SU-DHL-6 (cell line): ENCODE measurements around the gene LYSET.

Experiments used
- H2AFZ ChIP-seq: fragments of 200-600 bp; sonication (generic); 2 replicates; pipeline ENCODE4 v1.6.1; 2014; ENCODE audit warnings: low read depth, mild to moderate bottlenecking, moderate library complexity, mixed read lengths, antibody characterized with exemption, low read length; ENCODE audit not compliant: severe bottlenecking
- H3F3A ChIP-seq: fragments of 200-600 bp; shearing (Covaris generic); 2 replicates; pipeline ENCODE4 v1.6.0; 2016; ENCODE audit warnings: antibody characterized with exemption, mild to moderate bottlenecking; ENCODE audit not compliant: insufficient read depth
- H3K27ac ChIP-seq: fragments of 200-600 bp; sonication (generic); 2 replicates; pipeline ENCODE4 v1.5.1; 2016; ENCODE audit warnings: low read depth, mild to moderate bottlenecking, low read length, moderate library complexity, mixed read lengths
- H3K27me3 ChIP-seq: fragments of 200-600 bp; sonication (generic), shearing (Covaris generic); 2 replicates; pipeline ENCODE4 v1.6.0; 2014; ENCODE audit warnings: mild to moderate bottlenecking, low read length
- H3K36me3 ChIP-seq: fragments of 200-600 bp; sonication (generic); 2 replicates; pipeline ENCODE4 v1.6.1; 2014; ENCODE audit warnings: mild to moderate bottlenecking, low read length, mixed read lengths
- H3K4me2 ChIP-seq: fragments of 300-600, 200-600 bp; shearing (Covaris generic), sonication (generic); 2 replicates; pipeline ENCODE4 v1.6.0; 2014; ENCODE audit warnings: low read length, low read depth, mild to moderate bottlenecking; ENCODE audit not compliant: poor library complexity, severe bottlenecking
- H3K4me3 ChIP-seq: fragments of 200-600 bp; sonication (generic); 2 replicates; pipeline ENCODE4 v1.5.1; 2014; ENCODE audit warnings: antibody characterized with exemption, low read length, mild to moderate bottlenecking, mixed read lengths; ENCODE audit not compliant: insufficient read depth, poor library complexity, severe bottlenecking
- H3K79me2 ChIP-seq: fragments of 200-600 bp; sonication (generic); 2 replicates; pipeline ENCODE4 v1.6.1; 2014; ENCODE audit warnings: mild to moderate bottlenecking, low read length, moderate library complexity; ENCODE audit not compliant: insufficient read depth
- H3K9ac ChIP-seq: fragments of 200-600 bp; sonication (generic); 2 replicates; pipeline ENCODE4 v1.7.0; 2014; ENCODE audit warnings: mild to moderate bottlenecking, low read length
- H3K9me2 ChIP-seq: fragments of 200-600 bp; sonication (generic); replicated peaks from 2 replicates; pipeline ENCODE4 v1.6.1; 2014; ENCODE audit warnings: low read length; ENCODE audit not compliant: insufficient read depth
- H3K9me3 ChIP-seq: fragments of 200-600 bp; sonication (generic); 2 replicates; pipeline ENCODE4 v1.6.1; 2014; ENCODE audit warnings: low read length, mixed read lengths; ENCODE audit not compliant: insufficient read depth
- H4K20me1 ChIP-seq: fragments of 200-600 bp; sonication (generic); 2 replicates; pipeline ENCODE4 v1.6.1; 2014; ENCODE audit warnings: low read depth, mild to moderate bottlenecking, antibody characterized with exemption, low read length, moderate library complexity, mixed read lengths
- EZH2phosphoT487 ChIP-seq: fragments of 200-600 bp; sonication (generic), shearing (Covaris generic); conservative IDR thresholded peaks from 2 replicates; pipeline ENCODE4 v1.6.1; 2018; ENCODE audit warnings: mild to moderate bottlenecking, antibody characterized with exemption, low read length, moderate library complexity, mixed read lengths
- TF ChIP-seq, protein P1 (sequence below): fragments of 200-600 bp; sonication (generic); IDR thresholded peaks from one replicate; pipeline ENCODE4 v1.5.1; 2017; ENCODE audit warnings: antibody characterized with exemption, mild to moderate bottlenecking, low read length, moderate library complexity; ENCODE audit not compliant: insufficient read depth, poor library complexity, severe bottlenecking

The LYSET gene

DNA sequence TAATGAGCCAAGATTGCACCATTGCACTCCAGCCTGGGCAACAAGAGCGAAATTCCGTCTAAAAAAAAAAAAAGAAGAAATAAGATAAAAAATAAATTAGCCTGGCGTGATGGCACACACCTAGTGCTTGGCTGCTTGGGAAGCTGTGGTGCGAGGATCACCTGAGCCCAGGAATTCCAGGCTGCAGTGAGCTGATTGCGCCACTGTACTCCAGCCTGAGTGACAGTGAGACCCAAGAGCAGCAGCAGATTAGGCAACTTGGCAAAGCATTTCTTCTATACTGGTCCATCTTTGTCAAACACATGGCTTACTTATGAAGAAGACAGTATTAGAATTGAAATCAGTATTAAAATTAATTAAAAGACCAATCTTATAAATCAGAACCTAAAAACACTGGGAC, 15.4 kb downstream of the LYSET start:
- TF ChIP-seq, protein P1, sequence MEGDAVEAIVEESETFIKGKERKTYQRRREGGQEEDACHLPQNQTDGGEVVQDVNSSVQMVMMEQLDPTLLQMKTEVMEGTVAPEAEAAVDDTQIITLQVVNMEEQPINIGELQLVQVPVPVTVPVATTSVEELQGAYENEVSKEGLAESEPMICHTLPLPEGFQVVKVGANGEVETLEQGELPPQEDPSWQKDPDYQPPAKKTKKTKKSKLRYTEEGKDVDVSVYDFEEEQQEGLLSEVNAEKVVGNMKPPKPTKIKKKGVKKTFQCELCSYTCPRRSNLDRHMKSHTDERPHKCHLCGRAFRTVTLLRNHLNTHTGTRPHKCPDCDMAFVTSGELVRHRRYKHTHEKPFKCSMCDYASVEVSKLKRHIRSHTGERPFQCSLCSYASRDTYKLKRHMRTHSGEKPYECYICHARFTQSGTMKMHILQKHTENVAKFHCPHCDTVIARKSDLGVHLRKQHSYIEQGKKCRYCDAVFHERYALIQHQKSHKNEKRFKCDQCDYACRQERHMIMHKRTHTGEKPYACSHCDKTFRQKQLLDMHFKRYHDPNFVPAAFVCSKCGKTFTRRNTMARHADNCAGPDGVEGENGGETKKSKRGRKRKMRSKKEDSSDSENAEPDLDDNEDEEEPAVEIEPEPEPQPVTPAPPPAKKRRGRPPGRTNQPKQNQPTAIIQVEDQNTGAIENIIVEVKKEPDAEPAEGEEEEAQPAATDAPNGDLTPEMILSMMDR, result no peak
- TF ChIP-seq EZH2phosphoT487, result no peak
- no peaks in the 10 kb centered on the region for H3K27me3 ChIP-seq
- H3K36me3 ChIP-seq, result peaks cover 31% of the 10 kb centered on the region; the same call in 1 of the 2 replicates
- peaks cover 23% of the 10 kb centered on the region; the same call in 1 of the 2 replicates for H4K20me1 ChIP-seq
- H2AFZ ChIP-seq, result no peak overlapping the region
- no peak overlapping the region for H3K9ac ChIP-seq
- H3K4me3 ChIP-seq, result no peak overlapping the region
- peaks cover 50% of the 10 kb centered on the region for H3K79me2 ChIP-seq
- H3K4me2 ChIP-seq, result no peak overlapping the region
- peaks cover 32% of the 10 kb centered on the region for H3F3A ChIP-seq
- H3K9me2 ChIP-seq, result no peaks in the 10 kb centered on the region
- H3K27ac ChIP-seq, result no peak overlapping the region
- no peaks in the 10 kb centered on the region for H3K9me3 ChIP-seq

DNA sequence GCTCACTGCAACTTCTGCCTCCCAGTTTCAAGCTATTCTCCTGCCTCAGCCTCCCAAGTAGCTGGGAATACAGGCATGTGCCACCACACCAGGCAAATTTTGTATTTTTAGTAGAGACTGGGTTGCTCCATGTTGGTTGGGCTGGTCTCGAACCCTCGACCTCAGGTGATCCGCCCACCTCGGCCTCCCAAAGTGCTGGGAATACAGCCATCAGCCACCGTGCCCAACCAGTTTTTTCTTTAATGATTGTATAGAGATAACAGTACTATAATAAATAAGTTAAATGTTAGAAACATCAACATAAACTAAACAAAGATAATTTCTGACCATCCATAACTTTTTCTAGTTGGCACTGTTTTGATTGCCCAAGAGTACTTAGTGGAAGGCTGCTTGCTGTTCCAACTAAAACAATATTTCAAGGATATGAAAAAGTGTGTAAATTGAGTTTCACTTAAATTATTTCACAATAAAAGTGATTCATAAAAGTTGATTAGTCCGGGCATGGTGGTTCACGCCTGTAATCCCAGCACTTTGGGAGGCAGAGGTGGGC, 16.1 kb downstream of the LYSET start:
- H3K27ac ChIP-seq, result no peak overlapping the region
- peaks cover 57% of the 10 kb centered on the region for H3K79me2 ChIP-seq
- peaks cover 23% of the 10 kb centered on the region; the same call in 1 of the 2 replicates for H4K20me1 ChIP-seq
- H3K4me2 ChIP-seq, result no peak overlapping the region
- H3K9me3 ChIP-seq, result no peaks in the 10 kb centered on the region
- no peak overlapping the region for H3K4me3 ChIP-seq
- TF ChIP-seq, protein P1, result no peak
- TF ChIP-seq EZH2phosphoT487, result no peak
- peaks cover 32% of the 10 kb centered on the region for H3F3A ChIP-seq
- H2AFZ ChIP-seq, result no peak overlapping the region
- peaks cover 31% of the 10 kb centered on the region; the same call in 1 of the 2 replicates for H3K36me3 ChIP-seq
- H3K27me3 ChIP-seq, result no peaks in the 10 kb centered on the region
- no peaks in the 10 kb centered on the region for H3K9me2 ChIP-seq
- H3K9ac ChIP-seq, result no peak overlapping the region

DNA sequence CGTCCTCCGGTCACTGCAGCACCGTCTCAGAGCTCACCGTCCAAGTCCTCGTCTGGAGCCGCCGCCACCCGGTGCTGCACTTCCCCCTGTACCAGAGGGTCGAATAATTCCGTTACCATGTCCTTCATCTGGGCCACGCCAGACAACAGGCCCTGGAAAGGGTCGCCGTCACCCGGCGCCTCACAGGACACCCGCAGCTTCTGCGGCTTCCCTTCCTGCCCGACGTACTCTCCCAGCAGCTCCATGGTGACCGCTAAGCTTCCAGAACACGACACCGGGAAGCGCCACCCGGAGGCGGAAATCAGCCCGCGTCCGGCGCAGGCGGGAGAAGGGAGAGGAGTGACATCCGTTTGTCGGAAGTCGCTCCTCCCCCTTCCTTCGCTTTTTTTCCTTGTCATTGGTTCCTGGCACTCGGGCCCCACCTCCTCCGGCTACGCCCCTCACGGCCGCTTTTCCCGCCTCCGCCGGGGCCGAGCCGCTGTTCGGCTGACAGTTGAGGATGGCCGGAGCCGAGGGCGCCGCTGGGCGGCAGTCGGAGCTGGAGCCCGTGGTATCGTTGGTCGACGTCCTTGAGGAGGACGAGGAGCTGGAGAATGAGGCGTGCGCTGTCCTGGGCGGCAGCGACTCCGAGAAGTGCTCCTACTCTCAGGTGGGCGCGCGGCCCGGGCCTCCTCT, 21.8 kb downstream of the LYSET start, which contains the start of the genes GON7 and UBR7:
TSS of gene GON7 (minus strand) at position 273 of the 675 bp plus-strand sequence. CDS start at position 245, 28 bp downstream.
TSS of gene UBR7 (plus strand) at position 464 of the 675 bp plus-strand sequence. CDS start at position 500, 36 bp downstream.
- Histone ChIP-seq H3K4me2 (peak within 1 kb of the TSS; percentile 85), H3K36me3 (peaks cover 19% of the 10 kb centered on the region; the same call in 1 of the 2 replicates), H3K79me2 (peaks cover 80% of the 10 kb centered on the region), H2AFZ (peak within 1 kb of the TSS; percentile 84), H3K27me3 (no peaks in the 10 kb centered on the region), H3K9me3 (no peaks in the 10 kb centered on the region), H3F3A (peaks cover 41% of the 10 kb centered on the region), H3K9ac (peak within 1 kb of the TSS; percentile 92), H3K4me3 (peak within 1 kb of the TSS; percentile 98), H3K27ac (peak within 1 kb of the TSS; percentile 75), H3K9me2 (no peaks in the 10 kb centered on the region), H4K20me1 (peaks cover 23% of the 10 kb centered on the region; the same call in 1 of the 2 replicates)
- TF ChIP-seq, protein P1, result no peak
- TF ChIP-seq EZH2phosphoT487, result no peak
